ENCODE measurements around the gene POFUT2.
A peak's percentile ranks its signal among the peaks of the same experiment; 100 is the strongest.

The POFUT2 gene

GRCh38 chr21:45261093-45261492 lies 26.6 kb downstream of the POFUT2 start:
- no peak for DNase-seq (ENCODE audit: low read depth in 2 of 2)
- no peak overlapping the region for H3K4me3 ChIP-seq (replicated peaks in 1 of 2; ENCODE audit: low read depth in 2 of 2, low read length in 2 of 2)
- no peak for TF ChIP-seq CTCF (IDR thresholded peaks at IDR 0.05; ENCODE audit: low read depth, low read length)

GRCh38 chr21:45260191-45260825 lies 27.4 kb downstream of the POFUT2 start:
- no peak for TF ChIP-seq CTCF (IDR thresholded peaks at IDR 0.05; ENCODE audit: low read depth, low read length)
- DNase-seq (ENCODE audit: low read depth in 2 of 2) = no peak

GRCh38 chr21:45259206-45259840 lies 28.4 kb downstream of the POFUT2 start:
- no peak for DNase-seq (ENCODE audit: low read depth in 2 of 2)
- no peak for TF ChIP-seq CTCF (IDR thresholded peaks at IDR 0.05; ENCODE audit: low read depth, low read length)
- no peak overlapping the region for H3K4me3 ChIP-seq (replicated peaks in 1 of 2; ENCODE audit: low read depth in 2 of 2, low read length in 2 of 2)

More at GRCh38 chr21:45260191-45260825, 27.4 kb downstream of the POFUT2 start:
- no peak overlapping the region for H3K4me3 ChIP-seq (replicated peaks in 1 of 2; ENCODE audit: low read depth in 2 of 2, low read length in 2 of 2)

GRCh38 chr21:45258466-45258865 lies 29.2 kb downstream of the POFUT2 start:
- no peak for TF ChIP-seq CTCF (IDR thresholded peaks at IDR 0.05; ENCODE audit: low read depth, low read length)
- no peak overlapping the region for H3K4me3 ChIP-seq (replicated peaks in 1 of 2; ENCODE audit: low read depth in 2 of 2, low read length in 2 of 2)
- no peak for DNase-seq (ENCODE audit: low read depth in 2 of 2)

DNA sequence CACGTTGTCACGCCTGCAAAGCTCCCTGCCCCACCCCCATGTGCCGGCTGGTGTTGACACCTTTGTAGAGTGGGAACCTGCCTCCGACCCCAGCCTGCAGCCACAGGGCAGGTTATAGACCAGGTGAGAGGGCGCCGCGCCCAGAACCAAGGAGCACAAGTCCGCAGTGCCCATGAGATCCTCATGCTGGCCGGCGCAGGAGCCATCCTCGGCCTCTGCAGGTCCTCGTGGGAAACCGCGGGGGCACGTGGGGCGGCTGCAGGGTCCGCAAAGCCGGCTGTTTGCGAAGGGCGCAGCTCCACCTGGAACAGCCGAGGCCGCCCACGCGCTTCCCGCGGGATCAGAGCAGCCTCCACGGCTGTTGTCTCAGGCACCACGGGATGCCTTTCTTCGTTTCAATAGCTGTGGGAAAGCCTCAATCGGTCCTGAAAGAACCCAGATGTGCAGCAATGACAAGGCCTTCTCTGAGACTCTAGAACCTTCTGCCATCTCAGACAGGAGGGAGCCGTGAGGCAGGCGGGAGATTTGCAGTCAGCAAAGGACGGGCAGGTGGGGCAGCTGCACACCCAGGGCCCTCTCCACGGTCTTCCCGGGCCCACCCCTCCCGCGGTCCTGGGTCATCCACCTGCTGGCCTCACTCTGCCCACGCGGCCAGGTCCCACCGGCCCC lies 29.9 kb downstream of the POFUT2 start:
- DNase-seq (ENCODE audit: low read depth in 2 of 2) = no peak
- H3K4me3 ChIP-seq (replicated peaks in 1 of 2; ENCODE audit: low read depth in 2 of 2, low read length in 2 of 2) = no peak overlapping the region
- TF ChIP-seq CTCF (IDR thresholded peaks at IDR 0.05; ENCODE audit: low read depth, low read length) = no peak

- peak in 1 of 2 donors; percentile 8 for DNase-seq (ENCODE audit: low read depth in 2 of 2)
- no peak overlapping the region for H3K4me3 ChIP-seq (replicated peaks in 1 of 2; ENCODE audit: low read depth in 2 of 2, low read length in 2 of 2)
- no peak for TF ChIP-seq CTCF (IDR thresholded peaks at IDR 0.05; ENCODE audit: low read depth, low read length)
These were observed 30.6 kb downstream of the POFUT2 start for GRCh38 chr21:45256912-45257672.

Data from cardiac fibroblast (primary cell).